ENCODE results near the gene DNAJC4.
"Not testable (repeated sequence)": the region's sequence is repeated elsewhere in the genome, so short reads cannot be mapped to it uniquely, and the experiment has no call there.

Gene DNAJC4

DNA sequence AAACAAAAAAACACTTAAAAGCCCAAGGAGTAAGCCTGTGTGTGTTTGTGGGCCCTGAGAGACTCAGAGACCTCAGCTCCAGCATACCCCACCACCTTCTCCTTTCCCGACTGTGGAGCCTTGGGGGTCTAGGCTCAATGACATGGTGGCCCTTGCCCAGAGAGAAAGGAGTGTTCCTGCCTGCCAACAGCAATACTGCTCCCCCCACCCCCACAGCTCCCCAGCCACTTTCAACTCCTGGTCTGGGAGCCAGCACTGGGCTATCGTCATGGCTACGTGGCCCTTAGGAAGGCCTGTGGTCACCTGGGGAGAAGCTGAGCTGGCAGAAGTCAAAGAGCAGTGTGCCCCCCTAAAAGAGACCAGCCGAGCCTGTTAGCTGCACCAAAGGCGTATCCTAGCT is 13.8 kb downstream of the DNAJC4 start:
- ATAC-seq: no peak
- H3K27ac Mint-ChIP-seq: peak overlapping the region; percentile 57 to 88
- peak overlapping the region in 1 of 2 donors; percentile 21 for H3K4me3 Mint-ChIP-seq
- no peaks in the 10 kb centered on the region for H3K27me3 Mint-ChIP-seq
- DNase-seq: no peak
- H3K4me1 Mint-ChIP-seq: peaks cover 64% of the 10 kb centered on the region
- no peaks in the 10 kb centered on the region for H3K9me3 Mint-ChIP-seq

DNA sequence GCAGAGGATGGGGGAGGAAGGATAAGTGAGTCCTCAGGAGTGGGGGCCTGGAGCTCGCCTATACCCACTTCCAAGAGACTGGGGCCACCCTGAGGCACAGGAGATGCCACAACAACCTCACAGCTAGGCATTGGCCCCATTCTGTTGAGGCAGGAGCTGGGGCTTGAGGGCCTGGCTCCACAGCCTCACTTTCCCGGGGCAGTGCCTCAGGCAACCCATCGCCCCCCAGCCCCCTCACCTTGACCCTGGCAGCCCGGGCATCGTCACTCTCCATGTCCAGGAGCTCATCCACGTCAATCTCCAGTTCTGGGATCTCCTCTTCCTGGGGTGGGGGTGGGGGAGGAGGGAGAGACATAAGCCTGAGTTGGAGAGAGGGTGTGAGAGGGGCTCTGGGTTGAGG is 14.6 kb downstream of the DNAJC4 start:
- Mint-ChIP-seq H3K27me3 (no peaks in the 10 kb centered on the region), H3K9me3 (no peaks in the 10 kb centered on the region), H3K27ac (peak overlapping the region; percentile 42 to 96), H3K4me1 (peaks cover 65% of the 10 kb centered on the region), H3K4me3 (peak overlapping the region; percentile 95 to 96)
- DNase-seq (no peak), ATAC-seq (no peak)

DNA sequence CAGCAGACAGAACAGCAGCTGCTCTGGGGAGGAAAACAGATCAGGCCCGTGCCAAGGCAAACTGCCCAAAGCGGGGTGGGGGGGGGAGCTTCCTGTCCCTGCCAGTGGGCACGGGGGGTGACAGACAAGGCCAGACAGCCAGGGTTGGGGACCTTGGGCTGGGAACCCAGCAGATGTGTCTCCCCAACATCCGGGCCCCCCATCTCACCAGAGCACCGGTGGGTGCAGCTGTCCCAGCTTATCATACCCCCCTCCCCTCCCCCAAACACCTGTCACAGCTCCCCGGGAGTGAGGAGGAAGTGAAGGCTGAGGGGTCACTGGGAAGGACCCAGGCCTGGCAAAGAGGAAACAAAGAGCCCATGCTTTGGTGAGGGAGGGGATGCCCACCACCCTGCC is 15.1 kb downstream of the DNAJC4 start:
- Mint-ChIP-seq H3K4me1 (peaks cover 65% of the 10 kb centered on the region), H3K4me3 (peak overlapping the region; percentile 95 to 96), H3K9me3 (no peaks in the 10 kb centered on the region), H3K27ac (peak overlapping the region; percentile 48 to 96), H3K27me3 (no peaks in the 10 kb centered on the region)
- no peak for DNase-seq
- no peak for ATAC-seq

DNA sequence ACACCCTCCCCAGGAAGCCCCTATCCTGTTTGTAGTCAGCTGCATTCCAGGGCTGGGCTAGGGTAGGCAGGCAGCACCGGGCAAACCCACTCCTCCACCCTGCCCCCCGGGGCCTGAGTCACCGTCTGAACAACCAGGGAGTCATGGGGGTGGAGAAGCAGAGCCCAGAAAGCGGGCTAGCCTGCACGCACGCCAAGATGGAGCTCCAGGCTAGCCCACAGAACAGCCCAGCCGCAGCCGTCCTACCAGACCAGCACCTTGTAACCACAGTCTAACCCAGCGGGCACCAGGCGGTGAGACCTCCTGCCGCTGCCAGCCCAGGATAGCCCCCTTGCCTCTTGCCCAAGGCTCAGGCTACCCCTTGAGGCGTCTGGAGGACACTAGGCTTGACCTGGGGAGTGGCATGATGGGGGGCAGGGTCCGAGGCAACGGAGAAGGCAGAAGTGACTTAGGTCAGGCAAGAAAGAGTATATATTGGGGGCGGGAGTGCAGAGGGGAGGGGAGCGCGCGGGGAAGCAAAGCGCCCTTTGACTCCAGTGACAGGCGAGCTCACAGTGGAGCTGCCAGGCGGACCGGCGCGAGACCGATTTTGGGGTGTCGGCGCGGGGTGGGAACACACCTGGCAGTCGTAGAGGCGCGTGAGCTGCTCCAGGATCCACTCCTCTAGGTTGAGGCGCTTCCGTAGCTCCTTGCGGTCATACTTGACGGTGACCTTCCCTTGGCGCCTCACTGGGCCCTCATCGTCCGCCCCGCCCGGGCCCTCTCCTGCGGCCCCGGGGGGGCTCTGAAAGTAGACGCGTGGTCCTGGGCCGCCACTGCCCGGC is 15.7 kb downstream of the DNAJC4 start:
- H3K4me3 Mint-ChIP-seq: peak overlapping the region; percentile 95 to 96
- peak overlapping the region; percentile 95 to 96 for H3K27ac Mint-ChIP-seq
- DNase-seq (peak; percentile 48 to 80), ATAC-seq (peak; percentile 33)
- peaks cover 68% of the 10 kb centered on the region for H3K4me1 Mint-ChIP-seq
- no peaks in the 10 kb centered on the region for H3K27me3 Mint-ChIP-seq
- H3K9me3 Mint-ChIP-seq: no peaks in the 10 kb centered on the region

DNA sequence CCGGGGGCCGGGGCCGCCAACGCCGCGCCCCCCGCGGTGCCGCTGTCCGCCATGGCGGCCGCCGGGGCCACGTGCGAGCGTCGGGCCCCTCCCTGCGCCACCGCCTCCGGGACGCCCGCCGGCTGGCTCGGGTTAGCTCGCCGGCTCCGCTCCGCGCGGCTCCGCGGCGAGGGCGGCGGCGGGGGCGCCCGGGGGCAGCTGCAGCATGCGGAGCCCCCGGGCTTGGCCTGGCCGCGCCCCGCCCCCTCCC is 16.2 kb downstream of the DNAJC4 start:
- ATAC-seq: peak; percentile 13
- DNase-seq, H3K27ac Mint-ChIP-seq, H3K9me3 Mint-ChIP-seq, H3K27me3 Mint-ChIP-seq: not testable (repeated sequence)
- peaks cover 68% of the 10 kb centered on the region for H3K4me1 Mint-ChIP-seq
- H3K4me3 Mint-ChIP-seq: peak overlapping the region; percentile 76 to 90

DNA sequence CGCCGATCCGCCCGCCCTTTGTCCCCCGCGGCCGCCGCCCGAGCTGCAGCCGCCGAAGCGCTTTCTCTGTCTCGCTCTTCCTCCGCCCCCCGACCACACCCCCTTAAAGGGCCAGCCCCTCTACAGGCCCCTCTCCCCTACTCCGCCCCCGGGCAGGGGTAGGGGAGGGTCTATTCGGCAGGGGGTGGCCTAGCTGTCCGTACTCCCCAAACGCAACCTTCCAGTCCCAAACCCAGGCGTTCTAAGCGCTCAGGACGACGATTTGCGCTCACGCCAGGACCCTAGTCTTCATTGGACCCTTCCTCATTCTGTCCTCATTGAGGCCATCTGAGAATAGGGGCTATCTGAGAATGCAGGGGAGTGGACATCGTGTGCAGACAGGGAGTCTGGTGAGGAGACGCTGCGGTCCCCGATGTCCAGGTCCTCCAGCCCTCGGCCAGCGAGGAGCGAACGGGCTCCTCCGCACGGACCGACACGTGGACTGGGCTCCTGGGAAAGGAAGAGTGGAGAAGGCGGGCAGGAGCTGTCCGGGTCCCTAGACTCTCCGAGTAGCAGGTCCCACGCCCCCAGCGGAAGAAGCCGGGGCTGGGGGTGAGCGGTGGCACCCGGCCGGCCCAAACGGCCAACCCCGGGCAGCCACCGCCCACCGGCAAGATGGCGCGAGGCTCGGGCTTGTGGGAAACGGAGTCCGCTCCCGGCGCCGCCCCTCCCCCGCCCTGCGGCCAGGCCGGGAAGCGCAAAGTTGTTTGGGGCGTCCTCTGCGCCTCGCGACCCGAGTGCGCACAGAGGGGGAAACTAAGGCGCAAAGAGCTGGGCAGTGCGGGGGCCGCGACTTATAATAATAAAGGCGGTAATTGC is 16.8 kb downstream of the DNAJC4 start, which contains the start of gene PPP1R14B:
Gene PPP1R14B, minus strand, starts transcription at position 73 of the 858 bp plus-strand sequence. CDS start 270 bp downstream, outside the sequence.
- Mint-ChIP-seq H3K4me1 (peaks cover 72% of the 10 kb centered on the region), H3K9me3 (no peaks in the 10 kb centered on the region), H3K27me3 (no peaks in the 10 kb centered on the region), H3K4me3 (peak within 1 kb of the TSS; percentile 95 to 96), H3K27ac (peak within 1 kb of the TSS; percentile 95 to 96)
- ATAC-seq: peak; percentile 66
- peak; percentile 77 for DNase-seq

DNA sequence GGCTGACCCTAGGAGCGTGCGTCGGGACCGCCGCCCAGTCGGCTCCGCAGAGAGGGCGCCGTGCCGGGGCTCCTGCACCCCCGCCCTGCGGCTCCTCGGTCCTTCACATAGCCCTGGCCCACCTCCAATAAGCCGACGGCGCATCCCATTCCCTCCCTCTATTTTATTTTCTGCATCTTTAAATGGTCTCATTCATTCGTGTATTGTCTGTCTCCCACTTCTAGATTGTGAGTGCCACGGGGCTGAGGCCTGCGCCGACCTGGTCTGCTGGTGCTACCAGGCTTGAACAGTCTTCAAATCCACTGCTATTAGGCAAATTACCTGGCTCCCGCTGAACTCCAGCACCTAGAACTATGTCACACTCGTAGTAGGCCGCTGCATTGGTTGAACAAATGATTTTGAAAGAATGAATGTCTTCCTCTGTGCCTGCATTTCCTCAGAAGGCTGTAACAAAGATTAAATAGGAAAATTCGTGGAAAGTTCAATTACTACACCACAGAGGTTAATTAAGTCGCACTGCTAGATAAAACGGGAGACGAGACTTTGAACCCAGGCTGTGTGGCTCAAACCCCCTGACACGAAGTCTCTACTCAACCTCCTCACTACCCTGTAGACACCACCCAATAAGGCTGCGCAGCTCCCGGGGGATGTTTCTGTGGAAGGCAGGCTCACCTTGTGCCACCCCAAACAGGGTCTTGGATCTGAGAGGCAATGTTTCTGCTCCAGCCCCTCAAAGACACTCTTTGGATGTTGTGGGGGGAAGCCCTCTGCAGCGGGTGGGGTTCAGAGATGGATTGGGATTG is 17.6 kb downstream of the DNAJC4 start:
- H3K27ac Mint-ChIP-seq: no peak overlapping the region
- H3K4me3 Mint-ChIP-seq: peak overlapping the region; percentile 62 to 90
- no peaks in the 10 kb centered on the region for H3K9me3 Mint-ChIP-seq
- ATAC-seq (no peak), DNase-seq (no peak)
- H3K4me1 Mint-ChIP-seq: peaks cover 72% of the 10 kb centered on the region
- no peaks in the 10 kb centered on the region for H3K27me3 Mint-ChIP-seq

DNA sequence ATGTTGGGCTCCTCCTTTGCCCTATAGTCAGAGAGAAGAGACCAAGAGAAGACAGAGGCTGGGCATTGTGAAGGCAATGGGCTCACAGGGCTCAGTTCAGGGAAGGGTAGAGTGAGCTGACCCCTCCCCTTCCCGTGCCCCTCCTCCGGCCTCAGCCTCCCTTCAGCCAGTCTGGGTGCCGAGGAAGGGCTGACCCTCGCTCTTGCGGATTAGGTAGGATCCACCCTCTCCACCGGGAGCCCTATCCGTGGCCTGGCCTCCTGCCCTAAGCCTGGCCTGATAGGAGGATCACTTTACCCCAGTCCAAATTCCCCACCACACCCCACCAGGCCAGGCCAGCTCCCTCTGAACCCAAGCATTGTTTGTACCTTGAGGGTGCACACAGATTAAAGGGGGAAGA is 18.2 kb downstream of the DNAJC4 start:
- Mint-ChIP-seq H3K9me3 (no peaks in the 10 kb centered on the region), H3K27me3 (no peaks in the 10 kb centered on the region), H3K4me3 (no peak overlapping the region), H3K27ac (no peak overlapping the region), H3K4me1 (peaks cover 71% of the 10 kb centered on the region)
- ATAC-seq (no peak), DNase-seq (no peak)

DNA sequence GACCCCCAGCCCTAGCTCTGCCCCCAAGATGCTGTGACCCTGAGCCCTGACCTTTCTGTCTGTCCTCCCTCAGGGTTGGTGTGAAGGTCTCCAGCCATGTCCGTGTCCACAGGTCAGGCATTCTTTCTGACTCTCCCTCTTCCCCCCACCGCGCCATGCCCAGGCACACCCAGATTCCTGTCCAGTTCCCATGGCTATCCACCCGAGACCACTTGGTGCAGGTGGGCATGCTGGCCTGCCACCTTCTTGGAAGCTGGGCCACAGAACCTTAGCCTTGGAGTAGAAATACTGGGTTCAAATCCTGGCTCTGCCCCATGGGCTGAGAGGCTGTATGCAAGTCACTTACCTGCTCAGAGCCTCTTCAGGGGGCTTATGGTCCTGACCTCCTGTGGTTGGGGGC is 18.7 kb downstream of the DNAJC4 start:
- ATAC-seq (no peak), DNase-seq (no peak)
- no peaks in the 10 kb centered on the region for H3K9me3 Mint-ChIP-seq
- no peaks in the 10 kb centered on the region for H3K27me3 Mint-ChIP-seq
- H3K27ac Mint-ChIP-seq: no peak overlapping the region
- H3K4me1 Mint-ChIP-seq: peaks cover 71% of the 10 kb centered on the region
- H3K4me3 Mint-ChIP-seq: no peak overlapping the region

DNA sequence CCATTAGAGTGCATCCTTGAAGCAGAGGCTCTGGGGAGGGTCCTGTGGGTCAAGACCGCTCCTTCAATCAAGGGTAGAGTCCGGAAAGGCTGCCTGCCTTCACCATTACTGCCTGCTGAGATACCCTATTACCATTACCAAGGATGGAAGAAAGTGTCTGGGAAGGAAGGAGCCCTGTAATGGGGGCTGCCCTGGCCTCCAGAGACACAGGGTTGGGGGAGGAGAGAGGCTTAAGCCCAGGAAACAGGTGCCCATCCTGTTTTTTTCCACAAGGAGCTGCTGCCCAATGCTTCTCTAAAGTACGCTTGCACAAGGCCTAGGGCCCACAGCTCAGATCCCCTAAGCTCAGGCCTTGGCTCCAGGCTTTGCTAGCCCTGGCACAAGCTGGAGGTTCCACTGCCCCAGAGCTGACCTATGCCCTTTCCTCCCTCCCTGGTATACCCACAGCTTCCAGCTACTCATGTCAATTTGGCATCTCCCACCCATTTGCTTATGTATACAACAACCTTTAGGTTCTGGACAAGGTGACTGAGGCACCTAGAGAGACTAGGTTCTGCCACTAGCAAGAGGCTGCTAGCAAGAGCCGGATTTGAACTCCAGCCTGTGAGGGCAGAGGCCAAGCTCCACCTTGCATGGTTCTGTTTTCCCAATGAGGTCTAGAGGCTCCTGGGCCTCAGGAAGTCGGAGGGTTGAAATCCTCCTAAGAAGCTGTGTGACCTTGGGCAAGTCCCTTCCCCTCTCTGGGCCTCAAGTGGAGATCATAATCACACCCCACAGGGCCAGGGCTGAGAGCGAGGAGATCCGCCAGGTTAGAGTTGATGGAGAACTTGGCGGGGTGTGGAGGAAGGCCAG is 19.4 kb downstream of the DNAJC4 start:
- no peak for ATAC-seq
- no peaks in the 10 kb centered on the region for H3K9me3 Mint-ChIP-seq
- peak overlapping the region in 1 of 2 donors; percentile 61 for H3K4me3 Mint-ChIP-seq
- no peak for DNase-seq
- H3K27me3 Mint-ChIP-seq: no peaks in the 10 kb centered on the region
- H3K27ac Mint-ChIP-seq: peak overlapping the region in 1 of 2 donors; percentile 15
- H3K4me1 Mint-ChIP-seq: peaks cover 66% of the 10 kb centered on the region

DNA sequence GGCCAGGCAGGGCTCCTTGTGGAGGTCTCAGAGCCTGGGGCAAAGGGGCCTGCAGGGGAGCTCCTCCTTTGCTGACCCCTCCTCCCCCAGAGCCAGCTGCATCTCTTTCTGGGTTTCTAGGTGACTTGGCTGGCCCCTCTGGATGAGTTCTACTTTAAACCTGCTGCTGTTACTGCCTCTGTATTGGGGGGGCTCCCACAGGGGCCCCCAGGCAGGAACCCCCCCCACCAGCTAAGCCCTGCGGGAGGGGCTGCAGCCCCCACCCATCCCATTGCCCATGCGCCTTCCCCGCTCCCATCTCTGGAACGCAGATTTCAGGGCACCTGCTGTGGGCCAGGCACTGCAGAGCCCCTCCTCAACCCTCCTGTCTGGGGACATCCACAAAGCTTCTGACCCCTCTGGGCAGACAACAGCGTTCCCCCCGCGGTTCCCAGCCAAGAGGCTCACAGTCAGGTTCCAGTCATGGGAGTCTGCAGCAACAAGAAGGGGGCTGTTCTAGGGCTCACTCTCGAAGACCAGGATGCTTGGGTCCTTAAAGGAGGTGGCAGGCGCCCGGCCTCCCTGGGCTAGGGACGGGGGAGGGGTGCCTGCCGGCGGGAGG is 20.2 kb downstream of the DNAJC4 start:
- DNase-seq: no peak
- peak overlapping the region; percentile 83 to 85 for H3K4me3 Mint-ChIP-seq
- peak; percentile 1 for ATAC-seq
- no peaks in the 10 kb centered on the region for H3K9me3 Mint-ChIP-seq
- H3K27me3 Mint-ChIP-seq: no peaks in the 10 kb centered on the region
- H3K4me1 Mint-ChIP-seq: peaks cover 60% of the 10 kb centered on the region
- no peak overlapping the region for H3K27ac Mint-ChIP-seq

DNA sequence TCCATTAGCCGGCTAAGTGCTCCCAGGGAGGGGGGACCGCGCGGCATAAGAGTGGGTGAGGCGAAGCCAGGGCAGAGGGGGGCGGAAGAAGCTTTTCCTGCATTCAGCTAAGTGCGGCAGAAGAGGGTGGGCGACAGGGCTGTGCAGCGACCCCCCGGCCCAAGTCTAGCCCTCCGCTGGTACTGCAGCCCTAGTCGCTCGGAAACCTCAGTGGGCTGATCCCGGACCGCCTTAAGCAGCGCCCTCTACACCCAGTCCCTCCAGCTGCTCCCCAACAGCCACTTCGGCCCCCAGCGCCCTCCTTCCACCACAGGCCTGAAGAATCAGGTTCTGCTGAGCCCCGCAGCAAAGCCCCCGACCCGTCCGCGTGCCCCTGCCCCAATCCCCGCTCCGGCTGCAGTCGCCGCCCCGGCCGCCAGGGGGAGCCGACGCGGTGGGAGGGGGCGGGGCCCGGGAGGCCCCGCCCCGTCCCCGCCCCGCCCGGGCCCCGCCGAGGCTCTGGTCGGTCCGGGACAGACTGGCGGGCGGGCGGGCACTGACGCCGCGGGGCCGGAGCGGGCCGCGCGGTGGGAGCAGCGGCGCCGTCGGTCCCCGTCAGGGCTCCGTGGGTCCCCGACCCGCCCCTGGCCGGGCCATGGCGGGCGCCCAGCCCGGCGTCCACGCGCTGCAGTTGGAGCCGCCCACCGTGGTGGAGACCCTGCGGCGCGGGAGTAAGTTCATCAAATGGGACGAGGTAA is 20.8 kb downstream of the DNAJC4 start, which contains the start of gene PLCB3:
Gene PLCB3, plus strand, starts transcription at position 515 of the 737 bp plus-strand sequence. Its CDS starts 120 bp downstream, at position 635.
- Mint-ChIP-seq H3K27me3 (no peaks in the 10 kb centered on the region), H3K27ac (peak within 1 kb of the TSS; percentile 75 to 89), H3K4me1 (peaks cover 60% of the 10 kb centered on the region), H3K9me3 (no peaks in the 10 kb centered on the region), H3K4me3 (peak within 1 kb of the TSS; percentile 93 to 96)
- ATAC-seq (peak; percentile 67), DNase-seq (peak; percentile 55 to 75)

DNA sequence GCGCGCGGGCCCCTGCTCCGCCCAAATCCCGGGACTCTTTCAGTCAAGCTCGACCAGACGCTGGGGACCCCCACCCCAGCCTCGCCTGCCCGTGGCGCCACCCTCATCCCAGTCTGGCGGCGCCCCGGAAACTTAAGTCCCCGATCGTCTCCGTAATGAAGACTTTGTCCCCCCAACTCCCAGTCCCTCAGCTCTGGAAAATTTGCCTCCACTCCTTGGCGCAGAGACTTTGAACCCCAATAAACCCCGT is 21.3 kb downstream of the DNAJC4 start:
- ATAC-seq: no peak
- Mint-ChIP-seq H3K27me3 (no peaks in the 10 kb centered on the region), H3K4me3 (peak overlapping the region; percentile 93 to 96), H3K4me1 (peaks cover 60% of the 10 kb centered on the region), H3K9me3 (no peaks in the 10 kb centered on the region), H3K27ac (peak overlapping the region; percentile 75 to 89)
- DNase-seq: no peak

All from stimulated activated naive CD8-positive, alpha-beta T cell treated with anti-CD3 and anti-CD28 coated beads, Interleukin-15, amount 100 ng/mL, for 72 hours (primary cell).